ENCODE data around the gene FAT1.

DNA sequence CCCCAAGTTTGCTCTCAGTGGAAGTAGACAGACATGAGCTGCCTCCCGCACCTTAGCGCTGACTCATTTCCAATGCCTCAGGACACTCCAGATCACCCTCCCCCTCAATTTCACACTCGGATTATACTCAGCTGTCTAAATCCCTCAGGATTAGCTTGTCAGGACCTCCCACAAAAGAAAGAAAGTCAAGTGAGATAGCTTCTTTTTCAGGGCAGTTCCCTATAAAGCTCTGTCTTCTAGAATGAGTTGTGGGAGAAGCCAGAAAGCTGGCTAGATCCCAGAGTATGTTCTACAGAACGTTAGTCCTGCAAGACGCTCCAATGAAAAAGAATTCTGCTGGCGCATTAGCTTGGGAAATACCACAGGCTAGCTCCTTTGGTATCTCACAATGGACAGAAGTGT is 117.1 kb downstream of the FAT1 start:
- TF ChIP-seq, protein P1, sequence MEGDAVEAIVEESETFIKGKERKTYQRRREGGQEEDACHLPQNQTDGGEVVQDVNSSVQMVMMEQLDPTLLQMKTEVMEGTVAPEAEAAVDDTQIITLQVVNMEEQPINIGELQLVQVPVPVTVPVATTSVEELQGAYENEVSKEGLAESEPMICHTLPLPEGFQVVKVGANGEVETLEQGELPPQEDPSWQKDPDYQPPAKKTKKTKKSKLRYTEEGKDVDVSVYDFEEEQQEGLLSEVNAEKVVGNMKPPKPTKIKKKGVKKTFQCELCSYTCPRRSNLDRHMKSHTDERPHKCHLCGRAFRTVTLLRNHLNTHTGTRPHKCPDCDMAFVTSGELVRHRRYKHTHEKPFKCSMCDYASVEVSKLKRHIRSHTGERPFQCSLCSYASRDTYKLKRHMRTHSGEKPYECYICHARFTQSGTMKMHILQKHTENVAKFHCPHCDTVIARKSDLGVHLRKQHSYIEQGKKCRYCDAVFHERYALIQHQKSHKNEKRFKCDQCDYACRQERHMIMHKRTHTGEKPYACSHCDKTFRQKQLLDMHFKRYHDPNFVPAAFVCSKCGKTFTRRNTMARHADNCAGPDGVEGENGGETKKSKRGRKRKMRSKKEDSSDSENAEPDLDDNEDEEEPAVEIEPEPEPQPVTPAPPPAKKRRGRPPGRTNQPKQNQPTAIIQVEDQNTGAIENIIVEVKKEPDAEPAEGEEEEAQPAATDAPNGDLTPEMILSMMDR (conservative IDR thresholded peaks at IDR 0.05; ENCODE audit: low read depth, low read length) = no peak
- TF ChIP-seq EZH2 (IDR thresholded peaks at IDR 0.05; ENCODE audit: borderline replicate concordance, low read depth, low read length, poor library complexity, severe bottlenecking) = no peak

Data from A673 (cell line).